HG03175 (cell line): ENCODE data around the gene BAHD1.
"Not testable (repeated sequence)": the region's sequence is repeated elsewhere in the genome, so short reads cannot be mapped to it uniquely, and the experiment has no call there.

ENCODE experiments used
- ATAC-seq: cut with Tn5 transposase; IDR thresholded peaks from one replicate; pipeline ENCODE4 v1.9.1; 2021; ENCODE audit warnings: mild to moderate bottlenecking, moderate library complexity; ENCODE audit not compliant: unreplicated experiment

Gene BAHD1

GRCh38 chr15:40443255-40443654 is 2.5 kb downstream of the BAHD1 start:
- no peak for ATAC-seq

- ATAC-seq, result no peak
Observed at GRCh38 chr15:40443846-40444245, 3.1 kb downstream of the BAHD1 start.

- ATAC-seq, result no peak
Observed at GRCh38 chr15:40444736-40445135, 4.0 kb downstream of the BAHD1 start.

GRCh38 chr15:40445421-40445922 is 4.7 kb downstream of the BAHD1 start:
- no peak for ATAC-seq

GRCh38 chr15:40446144-40446543 is 5.4 kb downstream of the BAHD1 start:
- no peak for ATAC-seq

- ATAC-seq, result no peak
Observed at GRCh38 chr15:40448354-40448753, 7.6 kb downstream of the BAHD1 start.

- no peak for ATAC-seq
Observed at GRCh38 chr15:40449275-40449674, 8.5 kb downstream of the BAHD1 start.

- no peak for ATAC-seq
Observed at GRCh38 chr15:40450047-40450446, 9.3 kb downstream of the BAHD1 start.

GRCh38 chr15:40451527-40452158 is 10.9 kb downstream of the BAHD1 start:
- ATAC-seq, result no peak

GRCh38 chr15:40452296-40453090 is 11.7 kb downstream of the BAHD1 start:
- ATAC-seq, result peak; percentile 62

GRCh38 chr15:40453941-40454340 is 13.2 kb downstream of the BAHD1 start:
- not testable (repeated sequence) for ATAC-seq

GRCh38 chr15:40454904-40455391 is 14.2 kb downstream of the BAHD1 start:
- ATAC-seq, result no peak

GRCh38 chr15:40456299-40456712 is 15.6 kb downstream of the BAHD1 start:
- no peak for ATAC-seq

GRCh38 chr15:40456738-40457137 is 16.0 kb downstream of the BAHD1 start:
- ATAC-seq, result no peak

GRCh38 chr15:40458495-40459371 is 18.0 kb downstream of the BAHD1 start:
- no peak for ATAC-seq

- ATAC-seq, result no peak
Observed at GRCh38 chr15:40459391-40460015, 18.8 kb downstream of the BAHD1 start.

- ATAC-seq, result no peak
Observed at GRCh38 chr15:40460404-40460803, 19.7 kb downstream of the BAHD1 start.

- ATAC-seq, result no peak
Observed at GRCh38 chr15:40461958-40462357, 21.2 kb downstream of the BAHD1 start.

GRCh38 chr15:40463279-40463678 is 22.5 kb downstream of the BAHD1 start:
- ATAC-seq, result no peak

GRCh38 chr15:40463886-40464545 is 23.3 kb downstream of the BAHD1 start:
- ATAC-seq, result no peak
